Left lobe of liver (tissue), 2 donors: Measurements from ENCODE around the gene TBC1D3B. TPM values are rescaled to one million over a fixed set of nuclear protein-coding genes. Genes with fewer than 3 reads are reported as not detected.
"Not testable (repeated sequence)": the region's sequence is repeated elsewhere in the genome, so short reads cannot be mapped to it uniquely, and the experiment has no call there.

ENCODE experiments used
- ATAC-seq: fragments of 200-7000 bp; cut with Tn5 transposase; one replicate; pipeline ENCODE4 v1.9.1; 2020; ENCODE audit warnings: mild to moderate bottlenecking, moderate library complexity
- DNase-seq: peaks from one replicate; pipeline ENCODE4 v3.0.0-alpha.2; 2020; ENCODE audit warnings: low spot score
- total RNA-seq: library from RNA; stranded (reverse); gene quantifications from one replicate; pipeline ENCODE4 v1.2.1, GENCODE V29; 2021
- donor health status: DM: no; HTN: no; CAD: no; lungs with moderate emphysema.
- donor health status: DM: no; HTN: yes; CAD: no.

The TBC1D3B gene
- total RNA-seq, 1 donor from 2014 or later, result 5.7 TPM

GRCh38 chr17:36182176-36183000 lies 6.0 kb upstream of the TBC1D3B start:
- ATAC-seq, result peak; percentile 61
- no peak for DNase-seq

- DNase-seq, result peak; percentile 46
- not testable (repeated sequence) for ATAC-seq
Observed at GRCh38 chr17:36181446-36182175, 5.2 kb upstream of the TBC1D3B start.

- DNase-seq, result not testable (repeated sequence)
Observed at GRCh38 chr17:36168836-36169235, 7.6 kb downstream of the TBC1D3B start.

GRCh38 chr17:36153895-36154610 lies 22.4 kb downstream of the TBC1D3B start:
- DNase-seq (no peak), ATAC-seq (no peak)

More at GRCh38 chr17:36168836-36169235, 7.6 kb downstream of the TBC1D3B start:
- not testable (repeated sequence) for ATAC-seq

GRCh38 chr17:36152639-36153120 lies 23.8 kb downstream of the TBC1D3B start:
- no peak for ATAC-seq
- DNase-seq, result peak; percentile 40

GRCh38 chr17:36151891-36152638 lies 24.4 kb downstream of the TBC1D3B start:
- no peak for ATAC-seq

GRCh38 chr17:36149296-36149820 lies 27.1 kb downstream of the TBC1D3B start:
- peak; percentile 45 for DNase-seq
- ATAC-seq, result peak; percentile 26

More at GRCh38 chr17:36151891-36152638, 24.4 kb downstream of the TBC1D3B start:
- DNase-seq, result no peak

GRCh38 chr17:36148559-36149295 lies 27.7 kb downstream of the TBC1D3B start:
- DNase-seq, result peak; percentile 76
- peak; percentile 99 for ATAC-seq

GRCh38 chr17:36147601-36148000 lies 28.8 kb downstream of the TBC1D3B start:
- no peak for DNase-seq
- ATAC-seq, result no peak

- ATAC-seq (no peak), DNase-seq (no peak)
Observed at GRCh38 chr17:36144981-36145729, 31.3 kb downstream of the TBC1D3B start.

GRCh38 chr17:36144014-36144413 lies 32.4 kb downstream of the TBC1D3B start:
- DNase-seq, result no peak
- no peak for ATAC-seq

- no peak for ATAC-seq
- DNase-seq, result peak; percentile 40
Observed at GRCh38 chr17:36142806-36143205, 33.6 kb downstream of the TBC1D3B start.

GRCh38 chr17:36142235-36142634 lies 34.2 kb downstream of the TBC1D3B start:
- DNase-seq (no peak), ATAC-seq (no peak)

- DNase-seq (no peak), ATAC-seq (no peak)
Observed at GRCh38 chr17:36136439-36136838, 40.0 kb downstream of the TBC1D3B start.

- DNase-seq, result no peak
- no peak for ATAC-seq
Observed at GRCh38 chr17:36136036-36136435, 40.4 kb downstream of the TBC1D3B start.

GRCh38 chr17:36135465-36135864 lies 41.0 kb downstream of the TBC1D3B start:
- DNase-seq, result no peak
- no peak for ATAC-seq

- DNase-seq (no peak), ATAC-seq (peak; percentile 66)
Observed at GRCh38 chr17:36133602-36134236, 42.7 kb downstream of the TBC1D3B start.

- DNase-seq (no peak), ATAC-seq (no peak)
Observed at GRCh38 chr17:36132421-36132831, 44.0 kb downstream of the TBC1D3B start.
